Progenitor cell of endocrine pancreas (in vitro differentiated cells): ENCODE results near the gene HOXB6. TPM values are rescaled to one million over a fixed set of nuclear protein-coding genes. Genes with fewer than 3 reads are reported as not detected.

Experiments used
- DNase-seq: peaks from one replicate; pipeline ENCODE4 v3.0.0; 2021; ENCODE audit warnings: low spot score; ENCODE audit not compliant: unreplicated experiment
- H3K27ac Mint-ChIP-seq: 2 replicates; pipeline ENCODE4 v1.8.0; 2021; ENCODE audit warnings: mild to moderate bottlenecking, moderate library complexity, mixed read lengths
- H3K27me3 Mint-ChIP-seq: 2 replicates; pipeline ENCODE4 v1.8.0; 2021; ENCODE audit warnings: mixed read lengths
- H3K36me3 Mint-ChIP-seq: 2 replicates; pipeline ENCODE4 v1.8.0; 2022; ENCODE audit warnings: mixed read lengths; ENCODE audit not compliant: insufficient read depth
- H3K4me1 Mint-ChIP-seq: 2 replicates; pipeline ENCODE4 v1.8.0; 2021; ENCODE audit warnings: low read depth, mixed read lengths
- H3K4me3 Mint-ChIP-seq: 2 replicates; pipeline ENCODE4 v1.8.0; 2021; ENCODE audit warnings: low read depth, mild to moderate bottlenecking, moderate library complexity, mixed read lengths
- H3K9me3 Mint-ChIP-seq: 2 replicates; pipeline ENCODE4 v1.8.0; 2021; ENCODE audit warnings: low read depth, mixed read lengths
- total RNA-seq: library from RNA; stranded (reverse); gene quantifications from 2 replicates; pipeline ENCODE4 v1.2.1, GENCODE V29; 2021
- TF ChIP-seq, protein P1 (sequence below): fragments of 200-600 bp; sonication (generic); IDR thresholded peaks from one replicate; pipeline ENCODE4 v1.5.0; 2021; ENCODE audit warnings: antibody characterized with exemption, mild to moderate bottlenecking; ENCODE audit not compliant: unreplicated experiment

Gene HOXB6
- total RNA-seq, 1 donor from 2014 or later: 0.96 TPM

DNA sequence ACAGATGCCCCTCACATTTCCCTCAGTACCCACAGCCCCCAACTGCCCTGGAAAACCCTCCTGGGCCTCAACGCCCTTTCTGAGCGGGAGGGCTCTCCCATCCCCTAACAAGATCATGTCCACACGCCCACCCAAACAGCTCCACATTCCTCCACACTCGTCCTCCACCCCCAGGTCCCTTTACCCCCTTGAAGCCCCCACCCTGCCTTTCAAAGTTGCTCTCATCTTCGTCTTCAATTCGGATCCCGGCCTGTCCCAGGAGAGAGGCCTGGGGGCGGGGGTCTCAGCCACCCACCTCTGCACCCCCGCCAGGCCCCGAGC lies 41.0 kb downstream of the HOXB6 start:
- H3K27ac Mint-ChIP-seq: peak overlapping the region; percentile 89
- no peak for DNase-seq
- H3K36me3 Mint-ChIP-seq: no peaks in the 10 kb centered on the region
- peak overlapping the region; percentile 74 for H3K4me3 Mint-ChIP-seq
- peaks cover 46% of the 10 kb centered on the region for H3K27me3 Mint-ChIP-seq
- H3K9me3 Mint-ChIP-seq: no peaks in the 10 kb centered on the region
- peaks cover 43% of the 10 kb centered on the region for H3K4me1 Mint-ChIP-seq
- TF ChIP-seq, protein P1, sequence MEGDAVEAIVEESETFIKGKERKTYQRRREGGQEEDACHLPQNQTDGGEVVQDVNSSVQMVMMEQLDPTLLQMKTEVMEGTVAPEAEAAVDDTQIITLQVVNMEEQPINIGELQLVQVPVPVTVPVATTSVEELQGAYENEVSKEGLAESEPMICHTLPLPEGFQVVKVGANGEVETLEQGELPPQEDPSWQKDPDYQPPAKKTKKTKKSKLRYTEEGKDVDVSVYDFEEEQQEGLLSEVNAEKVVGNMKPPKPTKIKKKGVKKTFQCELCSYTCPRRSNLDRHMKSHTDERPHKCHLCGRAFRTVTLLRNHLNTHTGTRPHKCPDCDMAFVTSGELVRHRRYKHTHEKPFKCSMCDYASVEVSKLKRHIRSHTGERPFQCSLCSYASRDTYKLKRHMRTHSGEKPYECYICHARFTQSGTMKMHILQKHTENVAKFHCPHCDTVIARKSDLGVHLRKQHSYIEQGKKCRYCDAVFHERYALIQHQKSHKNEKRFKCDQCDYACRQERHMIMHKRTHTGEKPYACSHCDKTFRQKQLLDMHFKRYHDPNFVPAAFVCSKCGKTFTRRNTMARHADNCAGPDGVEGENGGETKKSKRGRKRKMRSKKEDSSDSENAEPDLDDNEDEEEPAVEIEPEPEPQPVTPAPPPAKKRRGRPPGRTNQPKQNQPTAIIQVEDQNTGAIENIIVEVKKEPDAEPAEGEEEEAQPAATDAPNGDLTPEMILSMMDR: no peak

- H3K27me3 Mint-ChIP-seq: peaks cover 51% of the 10 kb centered on the region
- no peak for DNase-seq
- peaks cover 46% of the 10 kb centered on the region for H3K4me1 Mint-ChIP-seq
- H3K36me3 Mint-ChIP-seq: no peaks in the 10 kb centered on the region
- H3K9me3 Mint-ChIP-seq: no peaks in the 10 kb centered on the region
- peak overlapping the region; percentile 74 for H3K4me3 Mint-ChIP-seq
- TF ChIP-seq, protein P1: no peak
- peak overlapping the region; percentile 89 for H3K27ac Mint-ChIP-seq
Observed at GRCh38 chr17:48563385-48563838, 41.4 kb downstream of the HOXB6 start.

- peak overlapping the region; percentile 89 for H3K27ac Mint-ChIP-seq
- H3K36me3 Mint-ChIP-seq: no peaks in the 10 kb centered on the region
- TF ChIP-seq, protein P1: no peak
- no peaks in the 10 kb centered on the region for H3K9me3 Mint-ChIP-seq
- DNase-seq: no peak
- peak overlapping the region; percentile 74 for H3K4me3 Mint-ChIP-seq
- H3K27me3 Mint-ChIP-seq: peaks cover 55% of the 10 kb centered on the region
- H3K4me1 Mint-ChIP-seq: peaks cover 49% of the 10 kb centered on the region
Observed at GRCh38 chr17:48562934-48563333, 41.9 kb downstream of the HOXB6 start.

DNA sequence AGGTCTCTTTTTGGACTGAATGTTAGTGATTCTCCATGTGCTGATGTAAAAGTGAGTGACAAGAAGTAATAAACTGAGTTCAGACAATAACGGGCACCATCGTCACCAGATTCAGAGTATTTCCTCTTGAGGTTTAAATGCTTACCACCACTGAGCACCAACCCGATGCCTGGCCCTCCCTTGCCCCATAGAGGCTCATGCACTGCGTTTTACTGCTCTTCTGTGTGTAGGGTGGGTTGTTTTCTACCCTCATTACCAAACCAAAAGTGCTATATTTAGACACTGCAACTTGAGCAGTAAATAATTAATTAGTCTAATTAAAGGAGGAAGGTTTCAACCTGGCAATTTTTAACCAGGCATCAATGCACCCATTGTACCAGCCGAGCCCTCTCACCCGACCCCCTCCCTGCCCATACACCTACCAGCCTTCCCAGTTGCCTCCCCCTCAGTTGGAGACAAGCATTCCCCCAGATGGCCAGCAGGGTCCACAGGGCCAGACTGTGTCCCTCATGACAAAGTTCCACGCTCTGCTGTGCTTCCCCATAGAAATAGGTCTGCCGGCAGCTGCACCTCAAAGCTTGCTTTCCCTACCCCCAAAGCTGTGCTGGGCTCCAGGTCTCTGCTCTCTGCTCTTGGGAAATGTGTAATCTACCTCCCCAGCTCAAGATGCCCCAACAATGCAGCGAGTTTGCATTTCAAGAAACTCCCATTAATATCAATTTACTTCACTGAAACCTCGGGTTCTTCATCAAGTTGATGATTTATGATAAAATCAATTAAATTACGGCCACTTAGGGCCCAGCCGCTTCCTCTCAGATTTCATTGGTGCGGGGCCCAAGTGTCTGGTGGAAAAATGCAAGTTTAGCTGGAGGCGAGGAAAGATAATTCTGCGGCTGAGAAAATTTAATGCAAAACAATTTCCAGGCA lies 42.6 kb downstream of the HOXB6 start:
- DNase-seq: no peak
- Mint-ChIP-seq H3K36me3 (no peaks in the 10 kb centered on the region), H3K9me3 (no peaks in the 10 kb centered on the region), H3K4me1 (peaks cover 50% of the 10 kb centered on the region), H3K4me3 (peak overlapping the region; percentile 74), H3K27me3 (peaks cover 62% of the 10 kb centered on the region), H3K27ac (peak overlapping the region; percentile 89)
- TF ChIP-seq, protein P1: peak; percentile 50

DNA sequence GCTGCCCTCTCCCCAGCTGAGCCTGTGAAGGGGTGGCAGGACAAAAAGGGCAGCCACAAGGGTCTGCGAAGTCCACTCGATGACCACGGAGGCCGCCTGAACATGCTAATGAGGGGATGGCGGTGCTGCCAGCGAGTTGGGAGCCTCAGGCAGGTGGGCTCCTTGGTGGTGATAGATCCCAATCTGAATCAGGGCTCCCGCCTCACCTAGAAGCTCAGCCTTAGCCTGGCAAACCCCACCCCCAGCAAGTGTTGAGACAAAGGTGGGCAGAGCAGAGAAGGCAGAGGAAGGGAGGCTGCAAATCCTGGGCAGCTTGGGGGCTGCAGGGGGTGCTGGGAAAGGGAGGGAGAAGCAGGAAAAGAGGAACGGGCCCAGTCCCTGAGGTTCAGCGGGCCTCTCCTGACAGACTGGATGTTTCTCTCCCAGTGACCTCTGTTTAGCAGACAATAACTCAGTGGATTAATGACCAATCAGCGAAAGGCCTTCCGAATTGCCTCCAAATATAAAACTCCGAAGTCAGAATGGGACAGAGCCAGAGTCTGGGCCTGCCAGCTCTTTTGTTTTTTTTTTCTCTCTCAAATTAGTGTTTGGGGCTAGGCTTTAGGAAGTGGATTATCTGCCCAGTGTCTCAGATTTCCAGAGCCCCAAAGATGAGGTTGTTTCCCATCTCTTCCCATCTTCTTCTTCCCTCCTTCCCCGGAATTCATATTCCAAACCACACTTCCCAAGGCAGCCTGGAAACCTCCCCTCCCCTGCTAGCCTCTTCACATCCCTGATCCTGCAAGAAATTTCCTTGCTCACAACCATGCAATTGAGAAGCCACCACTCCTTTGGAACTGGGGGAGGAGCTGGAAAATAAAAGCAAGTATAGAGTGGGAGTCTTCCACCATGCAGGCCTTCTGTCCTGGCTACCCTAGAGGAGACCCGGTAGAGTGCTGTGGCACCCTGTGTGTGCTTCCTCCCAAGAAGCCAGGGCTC lies 44.7 kb downstream of the HOXB6 start:
- Mint-ChIP-seq H3K4me1 (peaks cover 65% of the 10 kb centered on the region), H3K27ac (peak overlapping the region; percentile 92), H3K36me3 (no peaks in the 10 kb centered on the region), H3K27me3 (peaks cover 77% of the 10 kb centered on the region), H3K9me3 (no peaks in the 10 kb centered on the region), H3K4me3 (no peak overlapping the region)
- TF ChIP-seq, protein P1: no peak
- no peak for DNase-seq
